Stimulated activated CD8-positive, alpha-beta memory T cell treated with anti-CD3 and anti-CD28 coated beads, Interleukin-15, amount 100 ng/mL, for 1 hour (primary cell): Measurements from ENCODE around the gene LAMA1.
"Not testable (repeated sequence)": the region's sequence is repeated elsewhere in the genome, so short reads cannot be mapped to it uniquely, and the experiment has no call there.

Experiments used
- DNase-seq: peaks from one replicate; pipeline ENCODE4 v3.0.0-alpha.2; 2020; ENCODE audit warnings: low read depth

The LAMA1 gene

GRCh38 chr18:6947338-6948030 is 170.1 kb downstream of the LAMA1 start:
- DNase-seq, result no peak

- DNase-seq, result no peak
Observed at GRCh38 chr18:6943143-6943542, 174.5 kb downstream of the LAMA1 start.

- no peak for DNase-seq
Observed at GRCh38 chr18:6942742-6943141, 174.9 kb downstream of the LAMA1 start.

GRCh38 chr18:6941996-6942395 is 175.6 kb downstream of the LAMA1 start:
- no peak for DNase-seq

GRCh38 chr18:6940451-6940850 is 177.1 kb downstream of the LAMA1 start:
- no peak for DNase-seq

- no peak for DNase-seq
Observed at GRCh38 chr18:6939972-6940371, 177.6 kb downstream of the LAMA1 start.

- DNase-seq, result not testable (repeated sequence)
Observed at GRCh38 chr18:6938403-6938802, 179.2 kb downstream of the LAMA1 start.

- no peak for DNase-seq
Observed at GRCh38 chr18:6938003-6938402, 179.6 kb downstream of the LAMA1 start.

GRCh38 chr18:6934859-6935258 is 182.7 kb downstream of the LAMA1 start:
- no peak for DNase-seq

GRCh38 chr18:6929370-6930102 is 188.1 kb downstream of the LAMA1 start:
- DNase-seq, result no peak

- no peak for DNase-seq
Observed at GRCh38 chr18:6928359-6928758, 189.2 kb downstream of the LAMA1 start.

GRCh38 chr18:6927153-6927552 is 190.4 kb downstream of the LAMA1 start:
- no peak for DNase-seq

GRCh38 chr18:6923220-6923619 is 194.4 kb downstream of the LAMA1 start:
- DNase-seq, result no peak

- no peak for DNase-seq
Observed at GRCh38 chr18:6921571-6921970, 196.0 kb downstream of the LAMA1 start.

GRCh38 chr18:6920099-6920955 is 197.3 kb downstream of the LAMA1 start:
- DNase-seq, result no peak

- DNase-seq, result no peak
Observed at GRCh38 chr18:6917072-6917471, 200.5 kb downstream of the LAMA1 start.

- no peak for DNase-seq
Observed at GRCh38 chr18:6901286-6901926, 216.2 kb downstream of the LAMA1 start.

GRCh38 chr18:6891788-6892187 is 225.8 kb downstream of the LAMA1 start:
- DNase-seq, result no peak
